Esophagus muscularis mucosa (tissue), 3 donors: ENCODE data around the gene ODR4.
"Not testable (repeated sequence)": the region's sequence is repeated elsewhere in the genome, so short reads cannot be mapped to it uniquely, and the experiment has no call there.

ENCODE experiments used
- EP300 ChIP-seq: sonication (generic); formaldehyde crosslinking; IDR thresholded peaks from one replicate; pipeline ENCODE4 v1.6.1; 2017; ENCODE audit warnings: antibody characterized with exemption
- TF ChIP-seq, protein P1 (sequence below), 3 experiments: fragments of 200-600 bp in 2 of 3; fragments of 450-650 bp in 1 of 3; sonication (generic) in 2 of 3; IDR thresholded peaks; one replicate each; pipeline ENCODE4 v1.5.1; 2017 to 2019; ENCODE audit warnings: antibody characterized with exemption in 3 of 3, mild to moderate bottlenecking in 2 of 3, moderate library complexity in 1 of 3

GRCh38 chr1:186465491-186465890 lies 89.9 kb downstream of the ODR4 start:
- TF ChIP-seq, protein P1, sequence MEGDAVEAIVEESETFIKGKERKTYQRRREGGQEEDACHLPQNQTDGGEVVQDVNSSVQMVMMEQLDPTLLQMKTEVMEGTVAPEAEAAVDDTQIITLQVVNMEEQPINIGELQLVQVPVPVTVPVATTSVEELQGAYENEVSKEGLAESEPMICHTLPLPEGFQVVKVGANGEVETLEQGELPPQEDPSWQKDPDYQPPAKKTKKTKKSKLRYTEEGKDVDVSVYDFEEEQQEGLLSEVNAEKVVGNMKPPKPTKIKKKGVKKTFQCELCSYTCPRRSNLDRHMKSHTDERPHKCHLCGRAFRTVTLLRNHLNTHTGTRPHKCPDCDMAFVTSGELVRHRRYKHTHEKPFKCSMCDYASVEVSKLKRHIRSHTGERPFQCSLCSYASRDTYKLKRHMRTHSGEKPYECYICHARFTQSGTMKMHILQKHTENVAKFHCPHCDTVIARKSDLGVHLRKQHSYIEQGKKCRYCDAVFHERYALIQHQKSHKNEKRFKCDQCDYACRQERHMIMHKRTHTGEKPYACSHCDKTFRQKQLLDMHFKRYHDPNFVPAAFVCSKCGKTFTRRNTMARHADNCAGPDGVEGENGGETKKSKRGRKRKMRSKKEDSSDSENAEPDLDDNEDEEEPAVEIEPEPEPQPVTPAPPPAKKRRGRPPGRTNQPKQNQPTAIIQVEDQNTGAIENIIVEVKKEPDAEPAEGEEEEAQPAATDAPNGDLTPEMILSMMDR (IDR thresholded peaks at IDR 0.05): not testable (repeated sequence)
- TF ChIP-seq EP300: not testable (repeated sequence)
